DOHH2 (cell line): Measurements from ENCODE around the gene TMEM158.

Experiments
- H3F3A ChIP-seq: fragments of 200-600 bp; sonication (generic), shearing (Covaris generic); 2 replicates; pipeline ENCODE4 v1.6.0; 2016; ENCODE audit warnings: antibody characterized with exemption, mild to moderate bottlenecking; ENCODE audit not compliant: control insufficient read depth, insufficient read depth
- H3K27ac ChIP-seq: fragments of 200-600 bp; sonication (generic); 2 replicates; pipeline ENCODE4 v1.5.1; 2014; ENCODE audit warnings: low read depth, mild to moderate bottlenecking, low read length, moderate library complexity
- H3K27me3 ChIP-seq: fragments of 200-600 bp; sonication (generic); 2 replicates; pipeline ENCODE4 v1.6.1; 2014; ENCODE audit warnings: mild to moderate bottlenecking, low read length, mixed read lengths; ENCODE audit not compliant: control insufficient read depth
- H3K36me3 ChIP-seq: fragments of 200-600 bp; sonication (generic); 2 replicates; pipeline ENCODE4 v1.6.1; 2014; ENCODE audit warnings: mild to moderate bottlenecking, low read length, moderate library complexity, mixed read lengths; ENCODE audit not compliant: control insufficient read depth
- H3K4me1 ChIP-seq: fragments of 200-600 bp; sonication (generic); 2 replicates; pipeline ENCODE4 v1.6.1; 2014; ENCODE audit warnings: mild to moderate bottlenecking, low read length, mixed read lengths; ENCODE audit not compliant: control insufficient read depth
- H3K4me2 ChIP-seq: fragments of 200-600 bp; sonication (generic); 2 replicates; pipeline ENCODE4 v1.6.0; 2014; ENCODE audit warnings: mild to moderate bottlenecking, low read length, moderate library complexity
- H3K4me3 ChIP-seq: fragments of 200-600 bp; sonication (generic); 2 replicates; pipeline ENCODE4 v1.5.1; 2014; ENCODE audit warnings: mild to moderate bottlenecking, low read length, mixed read lengths
- H3K79me2 ChIP-seq: fragments of 200-600 bp; sonication (generic); 2 replicates; pipeline ENCODE4 v1.6.1; 2014; ENCODE audit warnings: mild to moderate bottlenecking, low read length, mixed read lengths; ENCODE audit not compliant: control insufficient read depth
- H3K9me2 ChIP-seq: fragments of 200-600 bp; sonication (generic); replicated peaks from 2 replicates; pipeline ENCODE4 v1.6.1; 2014; ENCODE audit warnings: mild to moderate bottlenecking, low read length, mixed read lengths; ENCODE audit not compliant: control insufficient read depth
- H3K9me3 ChIP-seq: fragments of 200-600 bp; sonication (generic); 2 replicates; pipeline ENCODE4 v1.6.1; 2014; ENCODE audit warnings: antibody characterized with exemption, low read length, mixed read lengths; ENCODE audit not compliant: control insufficient read depth, insufficient read depth
- H4K20me1 ChIP-seq: fragments of 200-600 bp; sonication (generic); 2 replicates; pipeline ENCODE4 v1.6.0; 2014; ENCODE audit warnings: low read depth, mild to moderate bottlenecking, antibody characterized with exemption, low read length, moderate library complexity; ENCODE audit not compliant: control insufficient read depth, insufficient read depth
- EZH2phosphoT487 ChIP-seq: fragments of 200-600 bp; sonication (generic); IDR thresholded peaks from 2 replicates; pipeline ENCODE4 v1.6.1; 2017; ENCODE audit warnings: borderline replicate concordance, mild to moderate bottlenecking, antibody characterized with exemption, low read length, moderate library complexity, mixed read lengths
- TF ChIP-seq, protein P1 (sequence below): fragments of 200-600 bp; sonication (generic); IDR thresholded peaks from one replicate; pipeline ENCODE4 v1.5.1; 2014; ENCODE audit warnings: antibody characterized with exemption, mild to moderate bottlenecking, low read depth, low read length; ENCODE audit not compliant: poor library complexity, severe bottlenecking

The TMEM158 gene

DNA sequence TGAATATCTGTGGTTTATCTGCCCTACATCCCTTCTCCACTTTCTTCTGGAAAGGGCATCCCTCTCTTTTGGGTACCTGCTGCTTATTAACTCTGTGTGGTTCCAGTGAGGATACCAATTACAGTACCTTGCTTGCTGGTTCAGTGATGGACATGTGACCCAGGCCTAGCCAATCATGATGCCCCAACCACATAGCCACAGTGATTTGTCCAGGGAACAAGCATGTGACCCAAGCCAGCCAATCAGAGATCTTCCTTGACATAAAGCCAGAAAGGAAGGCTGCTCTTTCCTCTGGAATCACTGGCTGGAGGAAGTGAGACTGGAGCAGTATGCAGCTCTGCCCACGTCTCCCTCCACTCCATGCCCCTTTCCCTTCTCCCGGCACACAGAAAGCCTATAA, 10.9 kb upstream of the TMEM158 start:
- no peak overlapping the region for H3K4me2 ChIP-seq
- no peaks in the 10 kb centered on the region for H3K9me2 ChIP-seq
- no peaks in the 10 kb centered on the region for H3K36me3 ChIP-seq
- H3K4me1 ChIP-seq = no peaks in the 10 kb centered on the region
- no peak overlapping the region for H3K27ac ChIP-seq
- TF ChIP-seq, protein P1, sequence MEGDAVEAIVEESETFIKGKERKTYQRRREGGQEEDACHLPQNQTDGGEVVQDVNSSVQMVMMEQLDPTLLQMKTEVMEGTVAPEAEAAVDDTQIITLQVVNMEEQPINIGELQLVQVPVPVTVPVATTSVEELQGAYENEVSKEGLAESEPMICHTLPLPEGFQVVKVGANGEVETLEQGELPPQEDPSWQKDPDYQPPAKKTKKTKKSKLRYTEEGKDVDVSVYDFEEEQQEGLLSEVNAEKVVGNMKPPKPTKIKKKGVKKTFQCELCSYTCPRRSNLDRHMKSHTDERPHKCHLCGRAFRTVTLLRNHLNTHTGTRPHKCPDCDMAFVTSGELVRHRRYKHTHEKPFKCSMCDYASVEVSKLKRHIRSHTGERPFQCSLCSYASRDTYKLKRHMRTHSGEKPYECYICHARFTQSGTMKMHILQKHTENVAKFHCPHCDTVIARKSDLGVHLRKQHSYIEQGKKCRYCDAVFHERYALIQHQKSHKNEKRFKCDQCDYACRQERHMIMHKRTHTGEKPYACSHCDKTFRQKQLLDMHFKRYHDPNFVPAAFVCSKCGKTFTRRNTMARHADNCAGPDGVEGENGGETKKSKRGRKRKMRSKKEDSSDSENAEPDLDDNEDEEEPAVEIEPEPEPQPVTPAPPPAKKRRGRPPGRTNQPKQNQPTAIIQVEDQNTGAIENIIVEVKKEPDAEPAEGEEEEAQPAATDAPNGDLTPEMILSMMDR = no peak
- no peak for TF ChIP-seq EZH2phosphoT487
- peaks cover 4% of the 10 kb centered on the region; the same call in 1 of the 2 replicates for H3K9me3 ChIP-seq
- no peaks in the 10 kb centered on the region for H3F3A ChIP-seq
- H3K79me2 ChIP-seq = no peaks in the 10 kb centered on the region
- no peaks in the 10 kb centered on the region for H4K20me1 ChIP-seq
- no peaks in the 10 kb centered on the region; the same call in 1 of the 2 replicates for H3K27me3 ChIP-seq
- no peak overlapping the region for H3K4me3 ChIP-seq

GRCh38 chr3:45235409-45235808, 9.3 kb upstream of the TMEM158 start:
- H3K9me2 ChIP-seq = no peaks in the 10 kb centered on the region
- H3K27ac ChIP-seq = no peak overlapping the region
- H3K27me3 ChIP-seq = no peaks in the 10 kb centered on the region
- peaks cover 4% of the 10 kb centered on the region; the same call in 1 of the 2 replicates for H3K9me3 ChIP-seq
- no peaks in the 10 kb centered on the region for H3F3A ChIP-seq
- no peaks in the 10 kb centered on the region for H3K79me2 ChIP-seq
- H3K4me2 ChIP-seq = no peak overlapping the region
- no peaks in the 10 kb centered on the region for H4K20me1 ChIP-seq
- H3K4me3 ChIP-seq = no peak overlapping the region
- no peaks in the 10 kb centered on the region for H3K4me1 ChIP-seq
- H3K36me3 ChIP-seq = no peaks in the 10 kb centered on the region
- TF ChIP-seq EZH2phosphoT487 = no peak
- TF ChIP-seq, protein P1 = no peak

- H3K9me2 ChIP-seq = no peaks in the 10 kb centered on the region
- no peaks in the 10 kb centered on the region for H3F3A ChIP-seq
- H3K4me3 ChIP-seq = no peak overlapping the region
- TF ChIP-seq EZH2phosphoT487 = no peak
- TF ChIP-seq, protein P1 = no peak
- H4K20me1 ChIP-seq = no peaks in the 10 kb centered on the region
- H3K36me3 ChIP-seq = no peaks in the 10 kb centered on the region
- H3K9me3 ChIP-seq = peaks cover 4% of the 10 kb centered on the region; the same call in 1 of the 2 replicates
- H3K4me1 ChIP-seq = no peaks in the 10 kb centered on the region
- no peak overlapping the region for H3K4me2 ChIP-seq
- H3K79me2 ChIP-seq = no peaks in the 10 kb centered on the region
- peaks cover 5% of the 10 kb centered on the region for H3K27me3 ChIP-seq
- no peak overlapping the region for H3K27ac ChIP-seq
Measured at GRCh38 chr3:45234250-45234649, 8.2 kb upstream of the TMEM158 start.
